PC-3 (cell line): ENCODE measurements around the gene RERE.

Experiments used
- EZH2 ChIP-seq: fragments of 300-600 bp; sonication (generic); IDR thresholded peaks from one replicate; pipeline ENCODE4 v1.6.1; 2017; ENCODE audit warnings: antibody characterized with exemption, mild to moderate bottlenecking, low read length; ENCODE audit not compliant: unreplicated experiment
- EZH2phosphoT487 ChIP-seq: fragments of 300-600 bp; sonication (generic); IDR thresholded peaks from 2 replicates; pipeline ENCODE4 v1.6.1; 2018; ENCODE audit warnings: mild to moderate bottlenecking, antibody characterized with exemption, low read length, borderline replicate concordance
- TF ChIP-seq, protein P1 (sequence below): fragments of 300-600 bp; sonication (generic); conservative IDR thresholded peaks from 2 replicates; pipeline ENCODE4 v1.5.1; 2017; ENCODE audit warnings: antibody characterized with exemption, low read depth, mild to moderate bottlenecking, low read length

- no peak for TF ChIP-seq EZH2
- TF ChIP-seq, protein P1, sequence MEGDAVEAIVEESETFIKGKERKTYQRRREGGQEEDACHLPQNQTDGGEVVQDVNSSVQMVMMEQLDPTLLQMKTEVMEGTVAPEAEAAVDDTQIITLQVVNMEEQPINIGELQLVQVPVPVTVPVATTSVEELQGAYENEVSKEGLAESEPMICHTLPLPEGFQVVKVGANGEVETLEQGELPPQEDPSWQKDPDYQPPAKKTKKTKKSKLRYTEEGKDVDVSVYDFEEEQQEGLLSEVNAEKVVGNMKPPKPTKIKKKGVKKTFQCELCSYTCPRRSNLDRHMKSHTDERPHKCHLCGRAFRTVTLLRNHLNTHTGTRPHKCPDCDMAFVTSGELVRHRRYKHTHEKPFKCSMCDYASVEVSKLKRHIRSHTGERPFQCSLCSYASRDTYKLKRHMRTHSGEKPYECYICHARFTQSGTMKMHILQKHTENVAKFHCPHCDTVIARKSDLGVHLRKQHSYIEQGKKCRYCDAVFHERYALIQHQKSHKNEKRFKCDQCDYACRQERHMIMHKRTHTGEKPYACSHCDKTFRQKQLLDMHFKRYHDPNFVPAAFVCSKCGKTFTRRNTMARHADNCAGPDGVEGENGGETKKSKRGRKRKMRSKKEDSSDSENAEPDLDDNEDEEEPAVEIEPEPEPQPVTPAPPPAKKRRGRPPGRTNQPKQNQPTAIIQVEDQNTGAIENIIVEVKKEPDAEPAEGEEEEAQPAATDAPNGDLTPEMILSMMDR: peak; percentile 46
- TF ChIP-seq EZH2phosphoT487: no peak
Measured at GRCh38 chr1:8315573-8316475, 501.6 kb downstream of the RERE start.
